Measurements from ENCODE around the gene SULF2. TPM values are rescaled to one million over a fixed set of nuclear protein-coding genes. Genes with fewer than 3 reads are reported as not detected.

Gene SULF2
- total and polyA plus RNA-seq, 2 donors (not counting 1 experiment from before 2014, with no cell fraction given) = 1.2 to 1.7 TPM

DNA sequence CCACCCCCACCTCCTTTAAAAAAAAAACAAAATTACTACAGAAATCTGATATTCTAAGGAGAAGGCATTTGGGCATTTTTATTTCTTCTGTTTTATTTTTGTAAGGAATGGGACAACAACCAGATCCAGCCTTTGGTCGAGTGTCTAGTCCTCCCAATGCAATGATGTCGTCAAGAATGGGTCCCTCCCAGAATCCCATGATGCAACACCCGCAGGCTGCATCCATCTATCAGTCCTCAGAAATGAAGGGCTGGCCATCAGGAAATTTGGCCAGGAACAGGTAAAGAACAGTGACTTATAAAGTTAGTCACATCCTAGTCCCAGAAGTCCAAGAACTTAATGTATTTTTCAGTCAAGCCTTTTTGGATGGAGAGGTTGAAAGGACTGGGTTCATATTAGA lies 133.0 kb downstream of the SULF2 start:
- ChIA-PET CTCF (no interaction called here), POLR2A (no interaction called here)
- no peak overlapping the region for H3K27ac Mint-ChIP-seq
- H3K36me3 ChIP-seq (replicated peaks in 1 of 2; ENCODE audit: control extremely low read depth in 1 of 2, control insufficient read depth in 1 of 2, extremely low read depth in 1 of 2, insufficient read depth in 2 of 2, low read length in 1 of 2) = peaks cover 6 to 92% of the 10 kb centered on the region in 2 experiments
- H3K79me2 ChIP-seq (ENCODE audit: control insufficient read depth, insufficient read depth, low read length) = peaks cover 19% of the 10 kb centered on the region
- H3K4me3 ChIP-seq (ENCODE audit: control extremely low read depth in 1 of 5, extremely low read depth in 1 of 5, insufficient read depth in 1 of 5, low read depth in 2 of 5, low read length in 4 of 5) = no peak overlapping the region
- H4K20me1 ChIP-seq (ENCODE audit: control insufficient read depth, insufficient read depth, low read length, poor library complexity, severe bottlenecking) = peaks cover 12% of the 10 kb centered on the region
- H3K4me3 Mint-ChIP-seq = no peak overlapping the region
- intact Hi-C loops (cut with micrococcal nuclease) = no loop called here
- TF ChIP-seq EZH2 (IDR thresholded peaks at IDR 0.05; ENCODE audit: borderline replicate concordance, insufficient read depth, low read depth, low read length, poor library complexity, severe bottlenecking) = no peak
- TF ChIP-seq, protein P1, sequence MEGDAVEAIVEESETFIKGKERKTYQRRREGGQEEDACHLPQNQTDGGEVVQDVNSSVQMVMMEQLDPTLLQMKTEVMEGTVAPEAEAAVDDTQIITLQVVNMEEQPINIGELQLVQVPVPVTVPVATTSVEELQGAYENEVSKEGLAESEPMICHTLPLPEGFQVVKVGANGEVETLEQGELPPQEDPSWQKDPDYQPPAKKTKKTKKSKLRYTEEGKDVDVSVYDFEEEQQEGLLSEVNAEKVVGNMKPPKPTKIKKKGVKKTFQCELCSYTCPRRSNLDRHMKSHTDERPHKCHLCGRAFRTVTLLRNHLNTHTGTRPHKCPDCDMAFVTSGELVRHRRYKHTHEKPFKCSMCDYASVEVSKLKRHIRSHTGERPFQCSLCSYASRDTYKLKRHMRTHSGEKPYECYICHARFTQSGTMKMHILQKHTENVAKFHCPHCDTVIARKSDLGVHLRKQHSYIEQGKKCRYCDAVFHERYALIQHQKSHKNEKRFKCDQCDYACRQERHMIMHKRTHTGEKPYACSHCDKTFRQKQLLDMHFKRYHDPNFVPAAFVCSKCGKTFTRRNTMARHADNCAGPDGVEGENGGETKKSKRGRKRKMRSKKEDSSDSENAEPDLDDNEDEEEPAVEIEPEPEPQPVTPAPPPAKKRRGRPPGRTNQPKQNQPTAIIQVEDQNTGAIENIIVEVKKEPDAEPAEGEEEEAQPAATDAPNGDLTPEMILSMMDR (IDR thresholded peaks at IDR 0.05) = no peak
- no peaks in the 10 kb centered on the region for H3K9me3 ChIP-seq (ENCODE audit: control extremely low read depth in 1 of 3, control insufficient read depth in 2 of 3, insufficient read depth in 1 of 3, low read length in 2 of 3)
- H3K9ac ChIP-seq (ENCODE audit: low read length) = no peak overlapping the region
- no peak overlapping the region for H3K27ac ChIP-seq (ENCODE audit: low read length in 2 of 2)
- peaks cover 4% of the 10 kb centered on the region for H3K4me1 Mint-ChIP-seq
- H2AFZ ChIP-seq (ENCODE audit: insufficient read depth, low read depth, low read length, poor library complexity, severe bottlenecking) = no peak overlapping the region
- no CpG with 5 or more reads among the region's 3 CpGs for WGBS (ENCODE audit: insufficient coverage)
- no peaks in the 10 kb centered on the region for H3K9me3 Mint-ChIP-seq (ENCODE audit: insufficient read depth)
- H3K27me3 Mint-ChIP-seq = no peaks in the 10 kb centered on the region
- H3K27me3 ChIP-seq (replicated peaks in 1 of 4; ENCODE audit: control extremely low read depth in 1 of 4, control insufficient read depth in 3 of 4, insufficient read depth in 4 of 4, low read length in 3 of 4) = no peaks in the 10 kb centered on the region
- H3K4me2 ChIP-seq (replicated peaks; ENCODE audit: low read depth, low read length, poor library complexity, severe bottlenecking) = no peak overlapping the region
- DNase-seq (no peak), ATAC-seq (ENCODE audit: low read depth) (no peak)
- no peaks in the 10 kb centered on the region for H3K4me1 ChIP-seq (ENCODE audit: control insufficient read depth in 2 of 2, insufficient read depth in 2 of 2, low read length in 2 of 2)

DNA sequence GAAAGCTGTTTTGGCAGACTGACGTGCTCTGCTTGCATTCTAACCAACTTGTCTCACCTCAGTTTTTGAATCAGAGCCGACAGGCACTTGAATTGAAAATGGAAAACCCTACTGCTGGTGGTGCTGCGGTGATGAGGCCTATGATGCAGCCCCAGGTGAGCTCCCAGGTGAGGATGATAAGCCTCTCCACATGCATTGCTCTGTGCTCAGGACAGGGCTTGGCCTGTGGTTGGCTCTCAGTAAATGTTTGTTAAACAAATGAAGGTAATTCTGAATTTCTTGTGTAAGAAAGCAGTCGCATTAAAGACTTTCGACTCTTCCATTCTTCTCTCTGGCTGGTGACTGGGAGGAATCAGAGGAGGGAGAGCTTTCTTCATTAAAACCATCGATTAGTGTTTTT lies 136.3 kb downstream of the SULF2 start:
- CTCF ChIA-PET = interaction anchor here (1.6 to 1.7 kb wide), 2 partner anchors 28 to 376 kb away, joined by 4 to 8 read pairs; no protein-coding TSS in a partner anchor
- DNase-seq (no peak), ATAC-seq (ENCODE audit: low read depth) (no peak)
- no peak overlapping the region for H3K27ac ChIP-seq (ENCODE audit: low read length in 2 of 2)
- TF ChIP-seq, protein P1 (IDR thresholded peaks at IDR 0.05) = no peak
- TF ChIP-seq EZH2 (IDR thresholded peaks at IDR 0.05; ENCODE audit: borderline replicate concordance, insufficient read depth, low read depth, low read length, poor library complexity, severe bottlenecking) = no peak
- 100% methylated on average over 4 of the region's 6 CpGs for WGBS (ENCODE audit: insufficient coverage)
- intact Hi-C loops (cut with micrococcal nuclease) = no loop called here
- peaks cover 6 to 92% of the 10 kb centered on the region in 2 experiments for H3K36me3 ChIP-seq (replicated peaks in 1 of 2; ENCODE audit: control extremely low read depth in 1 of 2, control insufficient read depth in 1 of 2, extremely low read depth in 1 of 2, insufficient read depth in 2 of 2, low read length in 1 of 2)
- H3K4me1 ChIP-seq (ENCODE audit: control insufficient read depth in 2 of 2, insufficient read depth in 2 of 2, low read length in 2 of 2) = no peaks in the 10 kb centered on the region
- H2AFZ ChIP-seq (ENCODE audit: insufficient read depth, low read depth, low read length, poor library complexity, severe bottlenecking) = no peak overlapping the region
- Mint-ChIP-seq H3K27ac (no peak overlapping the region), H3K9me3 (ENCODE audit: insufficient read depth) (no peaks in the 10 kb centered on the region), H3K4me1 (peaks cover 3% of the 10 kb centered on the region), H3K27me3 (no peaks in the 10 kb centered on the region), H3K4me3 (no peak overlapping the region)
- no peak overlapping the region for H3K4me3 ChIP-seq (ENCODE audit: control extremely low read depth in 1 of 5, extremely low read depth in 1 of 5, insufficient read depth in 1 of 5, low read depth in 2 of 5, low read length in 4 of 5)
- H3K9me3 ChIP-seq (ENCODE audit: control extremely low read depth in 1 of 3, control insufficient read depth in 2 of 3, insufficient read depth in 1 of 3, low read length in 2 of 3) = no peaks in the 10 kb centered on the region
- H3K9ac ChIP-seq (ENCODE audit: low read length) = no peak overlapping the region
- H3K79me2 ChIP-seq (ENCODE audit: control insufficient read depth, insufficient read depth, low read length) = peaks cover 32% of the 10 kb centered on the region
- no peak overlapping the region for H3K4me2 ChIP-seq (replicated peaks; ENCODE audit: low read depth, low read length, poor library complexity, severe bottlenecking)
- H3K27me3 ChIP-seq (replicated peaks in 1 of 4; ENCODE audit: control extremely low read depth in 1 of 4, control insufficient read depth in 3 of 4, insufficient read depth in 4 of 4, low read length in 3 of 4) = no peaks in the 10 kb centered on the region
- H4K20me1 ChIP-seq (ENCODE audit: control insufficient read depth, insufficient read depth, low read length, poor library complexity, severe bottlenecking) = peaks cover 28% of the 10 kb centered on the region
- POLR2A ChIA-PET = interaction anchor here (1.2 kb wide), 1 partner anchor 310 kb away, joined by 3 read pairs; no protein-coding TSS in a partner anchor
